HepG2 (cell line): ENCODE data around the gene ADAMTSL4.

Experiments used
- KDM1A ChIP-seq: IDR thresholded peaks from 2 replicates; pipeline ENCODE4 v1.6.1; 2016; ENCODE audit warnings: missing compliant biosample characterization
- SMC3 ChIP-seq: IDR thresholded peaks from 2 replicates; pipeline ENCODE4 v1.6.1; 2011; ENCODE audit warnings: low read length, improper control_type of control experiment

- no peak for TF ChIP-seq SMC3
- TF ChIP-seq KDM1A (CRISPR knock-in tag) = no peak
These were observed 29.3 kb downstream of the ADAMTSL4 start for GRCh38 chr1:150578272-150579109.
